ENCODE measurements around the gene PDE4A.
A peak's percentile ranks its signal among the peaks of the same experiment; 100 is the strongest.
"Not testable (repeated sequence)": the region's sequence is repeated elsewhere in the genome, so short reads cannot be mapped to it uniquely, and the experiment has no call there.

The PDE4A gene

DNA sequence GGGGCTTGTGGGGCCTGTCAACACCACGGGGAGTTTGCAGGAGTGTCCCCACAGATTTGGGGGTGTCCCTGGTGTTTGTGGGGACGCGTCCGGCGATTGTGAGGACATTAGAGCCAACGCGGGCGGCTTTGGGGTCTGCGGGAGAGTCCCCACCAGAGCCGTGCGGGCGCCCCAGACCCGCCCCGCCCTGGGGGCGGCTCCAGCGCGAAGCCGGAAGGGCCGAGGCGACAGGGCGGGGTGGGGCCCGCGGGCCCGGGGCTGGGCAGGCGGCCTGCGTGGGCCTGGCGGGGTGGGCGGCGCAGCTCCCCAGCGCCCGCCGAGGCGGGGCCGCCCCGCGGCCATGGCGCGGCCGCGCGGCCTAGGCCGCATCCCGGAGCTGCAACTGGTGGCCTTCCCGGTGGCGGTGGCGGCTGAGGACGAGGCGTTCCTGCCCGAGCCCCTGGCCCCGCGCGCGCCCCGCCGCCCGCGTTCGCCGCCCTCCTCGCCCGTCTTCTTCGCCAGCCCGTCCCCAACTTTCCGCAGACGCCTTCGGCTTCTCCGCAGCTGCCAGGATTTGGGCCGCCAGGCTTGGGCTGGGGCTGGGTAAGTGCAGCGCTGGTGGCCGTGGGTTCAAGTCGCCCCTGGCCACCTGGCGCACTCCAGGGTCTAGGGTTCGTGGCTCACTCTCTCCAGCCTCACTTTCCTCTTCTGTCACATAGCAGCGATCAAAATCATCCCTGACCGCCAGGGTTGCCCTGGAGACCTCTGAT, 10.3 kb downstream of the PDE4A start:
- DNase-seq = peak; percentile 31

DNA sequence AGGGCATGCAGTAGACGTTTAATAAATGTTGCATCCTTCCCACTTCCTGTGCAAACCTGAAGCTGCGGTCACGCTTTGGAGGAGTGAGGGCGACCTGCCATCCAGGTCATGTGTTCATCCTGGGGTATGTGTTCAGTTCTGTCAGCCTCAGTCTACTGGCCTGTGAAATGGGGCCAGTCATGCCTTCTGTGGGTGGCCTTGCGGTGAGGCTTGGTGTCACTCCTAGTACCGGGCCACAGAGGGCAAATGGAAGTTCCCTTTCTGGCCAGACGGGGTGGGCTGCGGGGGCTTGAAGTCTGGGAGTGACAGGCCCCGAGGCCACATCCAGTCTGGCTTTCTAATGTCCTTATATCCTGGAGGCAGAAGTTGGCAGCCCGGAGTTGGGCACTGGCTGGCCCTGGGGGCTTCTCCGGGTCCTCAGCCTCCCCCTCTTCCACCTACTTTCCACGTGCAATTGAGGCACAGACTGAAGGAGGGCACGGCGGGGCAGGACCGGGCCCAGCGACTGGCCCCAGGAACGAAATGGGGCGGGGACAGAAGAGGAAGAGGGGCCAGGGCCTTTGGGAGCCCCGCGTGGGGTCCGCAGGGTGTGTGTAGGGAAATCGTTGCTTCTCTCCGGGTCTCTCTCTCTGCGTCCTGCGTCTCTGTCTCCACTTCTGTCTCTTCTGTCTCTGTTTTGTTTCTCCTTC, 11.1 kb downstream of the PDE4A start:
- DNase-seq = peak; percentile 28

DNA sequence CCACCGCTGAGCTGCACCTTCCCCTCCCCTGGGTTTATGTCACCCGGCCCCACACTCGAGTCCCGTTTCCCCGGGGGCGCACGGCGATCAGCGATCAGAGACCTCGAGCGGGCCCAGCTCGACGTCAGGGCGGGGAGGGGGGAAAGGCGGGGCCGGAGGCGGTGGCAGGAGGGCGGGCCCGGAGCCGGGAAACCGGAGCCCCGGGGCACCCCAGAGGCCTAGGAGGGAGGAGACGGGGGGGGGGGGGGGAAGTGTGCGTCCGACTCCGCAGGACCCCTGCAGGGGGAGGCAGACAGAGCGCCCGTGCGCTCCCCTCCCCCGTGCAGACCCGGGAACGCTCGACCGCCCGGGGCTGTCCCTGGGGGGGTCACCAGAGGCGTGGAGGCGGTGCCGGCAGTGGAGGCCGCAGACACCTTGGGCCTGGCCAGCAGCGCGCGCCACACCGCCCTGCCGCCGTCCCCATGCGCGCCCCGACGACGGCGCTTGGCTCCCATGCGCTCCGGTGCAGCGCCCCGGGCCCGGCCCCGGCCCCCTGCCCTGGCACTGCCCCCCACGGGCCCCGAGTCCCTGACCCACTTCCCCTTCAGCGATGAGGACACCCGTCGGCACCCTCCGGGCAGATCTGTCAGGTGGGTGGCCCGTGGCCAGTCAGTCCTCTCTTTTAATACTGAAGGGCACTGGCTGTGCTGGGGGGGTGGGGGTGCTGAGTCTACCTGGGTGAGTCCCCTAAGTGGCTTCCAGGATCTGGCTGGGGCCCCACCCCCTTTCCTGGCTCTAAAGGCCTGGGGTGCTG, 11.8 kb downstream of the PDE4A start:
- peak; percentile 70 for DNase-seq

DNA sequence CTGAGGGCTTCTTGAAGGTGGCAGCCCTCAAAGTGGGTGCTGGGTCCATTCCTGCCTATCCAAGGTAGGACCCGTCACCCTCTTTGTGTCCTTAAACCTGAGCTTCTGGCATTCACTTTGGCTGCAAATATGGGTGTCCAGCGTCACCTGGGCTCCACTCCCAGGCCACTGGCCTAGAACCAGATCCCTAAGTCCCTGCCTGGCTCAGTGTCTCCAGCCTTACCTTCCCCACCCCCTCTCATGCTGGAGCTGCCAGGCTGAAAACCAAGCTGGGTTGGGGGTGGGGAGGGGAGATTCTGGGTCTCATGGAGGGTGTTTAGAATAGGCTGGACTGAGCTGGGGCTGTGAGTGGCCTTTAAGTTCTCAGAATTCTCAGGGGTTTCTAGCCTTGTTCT, 12.4 kb downstream of the PDE4A start:
- no peak for DNase-seq

DNA sequence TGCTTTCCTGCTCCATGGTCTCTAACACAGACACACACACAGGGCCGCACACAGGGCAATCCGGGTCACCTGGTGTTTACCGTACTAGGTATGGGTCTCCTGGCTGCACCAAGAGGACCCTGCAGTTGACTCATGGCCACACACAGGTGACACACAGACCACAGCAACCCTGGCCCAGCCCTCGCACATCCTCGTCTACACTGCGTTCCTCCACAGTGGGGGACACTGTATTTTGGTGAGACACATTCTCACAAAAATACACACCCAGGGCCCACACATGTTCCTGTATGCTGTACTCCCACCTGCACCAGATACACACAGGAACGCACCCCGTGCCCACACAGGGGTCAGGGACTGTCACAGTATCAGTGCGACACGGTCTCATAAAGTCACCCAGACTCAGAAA, 12.8 kb downstream of the PDE4A start:
- no peak for DNase-seq

DNA sequence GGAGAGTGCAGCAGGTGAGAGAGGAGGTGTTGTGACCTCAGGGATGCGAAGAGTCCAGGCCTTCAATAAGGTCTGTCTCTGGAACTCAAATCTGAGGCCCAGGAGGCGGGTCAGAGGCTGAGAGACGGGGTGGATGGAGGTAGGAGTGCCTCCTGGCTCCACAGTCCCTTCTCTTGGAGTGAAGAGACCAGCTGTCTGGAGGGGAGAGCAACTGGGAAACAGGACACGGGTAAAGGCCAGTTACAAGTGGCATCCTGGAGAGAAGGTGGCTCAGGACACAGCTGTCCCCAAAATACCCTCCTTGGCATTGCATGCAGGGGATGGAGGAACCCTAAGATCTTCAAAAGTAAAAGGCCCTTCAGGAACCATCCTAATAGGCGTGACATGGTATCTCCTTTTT, 19.2 kb downstream of the PDE4A start:
- no peak for DNase-seq

DNA sequence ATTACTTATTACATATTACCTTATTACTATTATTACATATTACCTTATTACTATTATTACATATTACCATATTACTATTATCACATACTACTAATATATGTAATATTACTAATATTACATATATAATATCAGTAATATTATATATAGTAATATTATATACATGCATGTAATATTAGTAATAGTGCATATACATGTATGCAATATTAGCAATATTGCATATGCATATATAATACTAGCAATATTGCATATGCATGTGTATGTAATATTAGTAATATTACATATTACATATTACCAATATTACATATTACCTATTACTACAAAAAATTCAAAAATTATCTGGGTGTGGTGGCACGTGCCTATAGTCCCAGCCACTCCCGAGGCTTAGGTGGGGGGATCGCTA, 22.4 kb downstream of the PDE4A start:
- no peak for DNase-seq

DNA sequence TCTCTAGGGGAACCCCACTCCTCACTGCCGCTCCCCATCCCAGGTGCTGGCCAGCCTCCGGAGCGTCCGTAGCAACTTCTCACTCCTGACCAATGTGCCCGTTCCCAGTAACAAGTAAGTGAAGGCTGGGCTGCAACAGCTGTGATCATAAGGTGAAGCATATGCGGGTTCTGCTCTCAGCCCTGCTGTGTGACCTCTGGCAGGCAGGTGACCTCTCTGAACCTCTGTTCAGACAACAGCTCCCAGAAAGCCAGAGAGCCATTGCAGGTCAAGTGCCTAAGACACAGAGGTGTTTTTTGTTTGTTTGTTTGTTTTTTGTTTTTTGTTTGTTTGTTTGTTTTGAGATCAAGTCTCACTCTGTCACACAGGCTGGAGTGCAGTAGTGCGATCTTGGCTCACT, 28.7 kb downstream of the PDE4A start:
- no peak for DNase-seq

DNA sequence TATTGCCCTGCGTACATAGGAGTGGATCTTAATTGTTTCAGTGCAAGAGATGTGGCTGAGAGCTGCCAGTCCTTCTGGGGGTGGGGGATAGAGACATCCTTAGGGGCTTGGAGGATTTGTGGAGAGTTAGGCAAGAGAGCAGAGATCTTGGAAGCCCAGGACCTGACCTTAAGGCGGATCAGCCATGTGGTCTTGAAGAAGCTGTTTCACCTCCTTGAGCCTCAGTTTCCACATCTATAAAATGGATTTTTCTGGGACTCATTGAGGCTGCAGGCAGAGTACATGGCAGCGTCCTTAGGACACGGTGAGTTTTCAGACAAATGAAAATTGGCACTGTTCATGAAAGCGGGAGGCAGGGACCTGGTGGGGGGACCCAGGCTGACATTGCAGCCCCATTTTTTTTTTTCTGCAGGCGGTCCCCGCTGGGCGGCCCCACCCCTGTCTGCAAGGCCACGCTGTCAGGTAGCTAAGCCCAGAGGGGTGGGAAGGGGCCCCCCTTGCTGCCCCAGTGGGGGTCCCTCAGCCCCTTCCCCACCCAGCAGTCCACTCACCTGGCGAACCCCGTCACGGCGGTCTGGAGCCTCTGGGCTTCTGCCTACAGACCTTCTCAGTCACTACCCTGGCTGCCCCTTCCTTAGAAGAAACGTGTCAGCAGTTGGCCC, 30.0 kb downstream of the PDE4A start:
- no peak for DNase-seq

DNA sequence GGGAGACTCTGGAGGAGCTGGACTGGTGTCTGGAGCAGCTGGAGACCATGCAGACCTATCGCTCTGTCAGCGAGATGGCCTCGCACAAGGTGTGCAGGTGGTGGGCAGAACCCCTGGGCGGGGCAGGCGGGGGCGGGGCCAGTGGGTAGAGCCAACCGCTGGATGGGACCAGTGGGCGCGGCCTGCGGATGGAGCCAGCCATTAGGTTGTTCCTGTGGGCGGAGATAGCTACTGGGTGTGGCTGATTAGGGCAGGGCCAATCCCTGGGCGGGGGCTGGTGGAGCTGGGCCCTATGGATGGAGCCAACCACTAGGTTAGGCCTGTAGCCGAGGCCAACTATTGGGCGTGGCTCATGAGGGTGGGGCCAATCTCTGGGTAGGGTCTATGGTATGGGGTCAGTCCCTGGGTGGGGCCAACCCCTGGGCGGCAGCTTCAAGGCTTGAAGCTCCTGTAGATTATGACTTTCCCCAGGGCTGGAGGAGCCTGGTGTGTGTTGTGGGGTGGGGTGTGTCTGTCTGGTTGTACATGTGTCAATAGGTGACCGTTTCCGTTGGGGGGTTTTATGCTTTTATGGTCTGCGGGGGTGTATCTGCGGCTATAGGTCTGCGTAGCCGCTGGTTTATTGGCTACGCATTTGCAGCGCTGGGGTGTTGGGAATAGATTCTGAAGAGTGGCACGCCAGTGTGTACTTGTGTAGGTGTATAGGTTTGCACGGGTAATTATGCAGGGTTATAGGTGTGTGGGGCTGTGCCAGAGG, 30.7 kb downstream of the PDE4A start:
- DNase-seq = no peak

DNA sequence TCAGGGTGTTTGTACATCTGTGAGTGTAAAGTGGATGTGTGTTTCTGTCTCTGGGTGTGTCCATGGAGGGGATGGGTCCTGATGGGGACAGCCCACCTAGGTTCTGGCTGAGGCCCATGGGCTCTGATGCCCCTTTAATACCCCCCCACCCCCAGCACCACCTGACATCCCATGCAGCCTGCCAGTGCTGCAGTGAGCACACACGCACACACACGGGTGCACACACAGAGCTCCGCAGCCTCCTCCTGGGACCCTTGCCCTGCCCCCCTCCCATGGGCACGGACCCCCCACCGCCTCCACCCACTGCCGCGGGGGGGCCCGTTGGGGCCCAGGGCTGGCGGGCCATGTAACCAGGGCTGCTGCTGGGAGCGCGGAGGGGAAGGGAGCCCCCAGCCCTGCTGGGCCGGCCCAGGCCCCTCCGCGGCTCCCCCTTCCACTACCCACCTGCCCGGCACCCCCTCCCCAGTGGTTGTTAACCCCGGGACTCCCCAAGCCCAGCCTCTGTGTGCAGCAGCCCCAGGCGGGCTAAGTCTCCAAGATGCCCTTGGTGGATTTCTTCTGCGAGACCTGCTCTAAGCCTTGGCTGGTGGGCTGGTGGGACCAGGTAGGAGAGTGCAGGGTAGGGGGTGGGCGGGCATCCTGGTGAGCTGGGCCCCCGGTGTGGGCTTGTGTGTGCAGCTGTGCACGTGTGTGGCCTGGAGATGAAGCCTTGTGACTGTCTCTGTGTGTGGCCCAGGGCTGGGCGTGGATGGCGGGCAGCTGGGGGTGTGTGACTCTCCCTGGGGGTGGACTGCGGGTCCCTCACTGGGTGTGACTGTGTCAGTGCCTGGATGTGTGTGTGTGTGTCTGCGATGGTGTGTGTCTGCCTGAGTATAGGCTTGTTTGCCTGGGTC, 32.6 kb downstream of the PDE4A start:
- DNase-seq = no peak

DNA sequence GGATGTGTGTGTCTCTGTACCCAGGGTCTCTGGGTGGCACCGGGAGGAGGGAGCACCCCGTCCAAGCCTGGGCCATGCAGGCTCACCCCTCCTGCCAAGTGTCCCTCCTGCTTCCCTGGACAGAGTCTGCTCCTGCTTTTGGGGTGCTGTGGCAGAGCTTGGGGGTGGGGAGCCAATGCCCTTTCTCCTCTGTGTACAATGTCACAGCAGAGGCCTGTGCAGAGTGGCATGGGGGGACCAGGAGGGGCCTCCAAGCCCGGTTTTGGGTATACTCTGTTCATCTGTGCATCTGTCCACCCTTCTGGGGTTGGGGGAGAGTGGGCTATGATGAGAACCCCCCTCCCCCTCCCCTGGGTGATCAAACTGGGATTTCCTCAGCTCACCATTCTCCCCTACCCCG, 33.5 kb downstream of the PDE4A start:
- DNase-seq = no peak

DNA sequence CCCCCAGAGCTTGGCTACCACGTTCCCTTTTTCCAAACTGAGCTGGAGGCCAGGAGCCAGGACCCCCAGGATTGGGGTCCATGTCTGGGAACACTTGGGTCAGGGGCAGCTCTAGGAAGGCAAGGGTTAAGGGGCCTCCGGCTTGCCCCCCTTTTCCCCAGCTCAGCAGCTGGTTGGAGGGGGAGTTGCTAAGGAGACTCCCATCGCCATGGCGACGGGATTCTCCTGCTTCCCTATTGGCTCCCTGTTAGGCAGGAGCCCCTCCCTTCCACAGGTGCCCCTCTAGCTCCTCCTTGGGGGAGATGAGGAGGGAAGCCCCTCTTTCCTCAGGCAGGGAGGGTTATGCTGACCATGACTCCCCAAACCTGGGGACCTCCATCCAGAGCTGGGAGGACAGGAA, 33.9 kb downstream of the PDE4A start:
- DNase-seq = no peak

DNA sequence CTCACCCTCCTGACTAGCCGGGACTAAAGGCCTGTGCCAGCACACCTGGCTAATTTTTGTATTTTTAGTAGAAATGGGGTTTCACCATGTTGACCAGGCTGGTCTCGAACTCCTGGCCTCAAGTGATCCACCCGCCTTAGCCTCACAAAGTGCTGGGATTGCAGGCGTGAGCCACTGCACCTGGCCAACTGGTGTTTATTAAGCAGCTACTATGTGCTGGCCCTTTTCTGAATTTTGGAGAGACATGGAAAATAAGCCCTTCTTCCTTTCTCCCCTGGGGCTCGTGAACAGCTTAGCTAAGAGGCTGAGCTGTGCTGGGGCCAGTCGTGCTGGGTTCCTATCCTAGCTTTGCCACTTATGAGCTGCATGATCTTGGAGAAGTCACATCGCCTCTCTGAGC, 38.4 kb downstream of the PDE4A start:
- not testable (repeated sequence) for DNase-seq

DNA sequence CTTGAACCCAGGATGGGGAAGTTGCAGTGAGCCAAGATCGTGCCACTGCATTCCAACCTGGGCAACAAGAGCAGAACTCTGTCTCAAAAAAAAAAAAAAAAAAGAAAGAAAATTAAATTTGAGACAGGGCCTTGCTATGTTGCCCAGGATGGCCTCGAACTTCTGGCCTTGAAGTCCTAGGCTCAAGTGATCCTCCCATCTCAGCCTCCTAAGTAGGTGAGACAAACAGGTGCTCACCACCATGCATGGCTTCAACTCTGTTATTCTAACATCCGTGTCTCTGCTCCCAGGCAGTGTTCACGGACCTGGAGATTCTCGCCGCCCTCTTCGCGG, 40.3 kb downstream of the PDE4A start:
- DNase-seq = no peak

DNA sequence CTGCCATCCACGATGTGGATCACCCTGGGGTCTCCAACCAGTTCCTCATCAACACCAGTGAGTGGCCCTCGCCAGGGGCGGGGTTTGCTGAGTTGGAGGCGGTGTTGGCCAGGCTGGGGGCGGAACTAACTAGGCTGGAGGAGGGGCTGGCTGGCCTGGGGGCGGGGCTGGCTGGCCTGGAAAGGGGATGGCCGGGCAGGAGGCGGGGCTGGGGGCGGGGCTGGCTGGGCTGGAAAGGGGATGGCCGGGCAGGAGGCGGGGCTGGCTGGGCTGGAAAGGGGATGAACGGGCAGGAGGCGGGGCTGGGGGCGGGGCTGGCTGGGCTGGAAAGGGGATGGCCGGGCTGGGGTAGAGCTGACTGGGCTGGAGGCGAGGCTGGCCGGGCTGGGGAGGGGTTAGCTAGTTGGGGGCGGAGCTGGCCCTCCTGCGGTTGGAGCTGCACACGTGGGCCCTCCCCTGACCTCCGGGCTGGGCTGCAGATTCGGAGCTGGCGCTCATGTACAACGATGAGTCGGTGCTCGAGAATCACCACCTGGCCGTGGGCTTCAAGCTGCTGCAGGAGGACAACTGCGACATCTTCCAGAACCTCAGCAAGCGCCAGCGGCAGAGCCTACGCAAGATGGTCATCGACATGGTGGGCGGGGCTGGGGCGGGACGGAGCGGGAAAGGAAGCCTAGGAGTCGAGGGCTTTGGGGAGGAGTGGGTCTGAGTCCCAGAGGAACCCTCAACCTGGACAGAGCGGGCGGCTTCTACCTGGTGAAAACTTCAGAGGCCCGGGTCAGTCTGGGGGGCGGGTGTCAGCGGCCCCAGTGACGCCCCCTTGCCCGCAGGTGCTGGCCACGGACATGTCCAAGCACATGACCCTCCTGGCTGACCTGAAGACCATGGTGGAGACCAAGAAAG, 41.0 kb downstream of the PDE4A start:
- DNase-seq = peak; percentile 88

DNA sequence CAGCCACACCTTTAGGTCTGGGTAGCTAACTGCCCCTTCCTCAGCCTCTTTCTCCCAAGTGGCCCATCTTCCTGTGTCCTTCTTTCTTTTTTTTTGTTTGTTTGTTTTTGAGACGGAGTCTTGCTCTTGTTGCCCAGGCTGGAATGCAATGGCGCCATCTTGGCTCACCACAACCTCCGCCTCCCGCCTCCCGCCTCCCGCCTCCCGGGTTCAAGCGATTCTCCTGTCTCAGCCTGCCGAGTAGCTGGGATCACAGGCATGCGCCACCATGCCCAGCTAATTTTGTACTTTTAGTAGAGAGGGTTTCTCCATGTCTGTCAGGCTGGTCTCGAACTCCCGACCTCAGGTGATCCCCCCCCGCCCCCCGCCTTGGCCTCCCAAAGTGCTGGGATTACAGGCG, 41.7 kb downstream of the PDE4A start:
- not testable (repeated sequence) for DNase-seq

DNA sequence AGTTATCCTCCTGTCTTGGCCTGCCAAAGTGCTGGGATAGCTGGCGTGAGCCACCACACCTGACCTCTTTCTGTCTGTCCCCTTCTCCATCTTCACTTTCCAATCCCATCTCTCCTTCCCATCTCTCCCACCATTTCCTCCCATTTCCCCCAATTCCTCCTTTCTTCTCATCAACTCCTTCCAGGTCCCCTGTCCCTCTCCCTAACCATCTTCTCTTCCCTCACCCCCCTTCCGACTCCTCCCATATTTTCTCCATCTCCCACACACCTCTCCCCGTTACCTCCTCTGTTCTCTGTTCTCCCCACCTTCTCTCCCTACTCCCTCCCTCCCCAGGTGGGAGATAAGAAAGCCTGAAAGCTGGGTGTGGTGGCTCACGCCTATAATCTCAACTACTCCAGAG, 42.2 kb downstream of the PDE4A start:
- no peak for DNase-seq

DNA sequence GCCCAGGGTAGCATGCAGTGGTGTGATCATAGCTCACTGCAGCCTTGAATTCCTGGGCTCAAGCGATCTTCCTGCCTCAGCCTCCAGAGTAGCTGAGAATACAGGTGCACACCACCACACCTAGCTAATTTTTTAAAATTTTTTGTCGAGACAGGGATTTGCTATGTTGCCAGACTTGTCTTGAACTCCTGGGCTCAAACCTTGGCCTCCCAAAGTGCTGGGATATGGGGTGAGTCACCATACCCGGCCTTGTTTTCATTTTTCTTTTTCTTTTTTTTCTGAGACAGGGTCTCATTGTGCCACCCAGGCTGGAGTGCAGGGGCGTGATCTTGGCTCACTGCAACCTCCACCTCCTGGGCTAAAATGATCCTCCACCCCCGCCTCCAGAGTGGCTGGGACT, 44.1 kb downstream of the PDE4A start:
- DNase-seq = no peak

DNA sequence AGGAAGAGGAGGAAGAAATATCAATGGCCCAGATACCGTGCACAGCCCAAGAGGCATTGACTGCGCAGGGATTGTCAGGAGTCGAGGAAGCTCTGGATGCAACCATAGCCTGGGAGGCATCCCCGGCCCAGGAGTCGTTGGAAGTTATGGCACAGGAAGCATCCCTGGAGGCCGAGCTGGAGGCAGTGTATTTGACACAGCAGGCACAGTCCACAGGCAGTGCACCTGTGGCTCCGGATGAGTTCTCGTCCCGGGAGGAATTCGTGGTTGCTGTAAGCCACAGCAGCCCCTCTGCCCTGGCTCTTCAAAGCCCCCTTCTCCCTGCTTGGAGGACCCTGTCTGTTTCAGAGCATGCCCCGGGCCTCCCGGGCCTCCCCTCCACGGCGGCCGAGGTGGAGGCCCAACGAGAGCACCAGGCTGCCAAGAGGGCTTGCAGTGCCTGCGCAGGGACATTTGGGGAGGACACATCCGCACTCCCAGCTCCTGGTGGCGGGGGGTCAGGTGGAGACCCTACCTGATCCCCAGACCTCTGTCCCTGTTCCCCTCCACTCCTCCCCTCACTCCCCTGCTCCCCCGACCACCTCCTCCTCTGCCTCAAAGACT, 46.9 kb downstream of the PDE4A start:
- no peak for DNase-seq
